Activated CD8-positive, alpha-beta memory T cell treated with anti-CD3 and anti-CD28 coated beads for 48 hours (primary cell): Measurements from ENCODE around the gene TCP1.
"Not testable (repeated sequence)": the region's sequence is repeated elsewhere in the genome, so short reads cannot be mapped to it uniquely, and the experiment has no call there.

Experiments
- DNase-seq, 3 experiments: peaks; one replicate each; pipeline ENCODE4 v3.0.0-alpha.2; 2020; ENCODE audit warnings: low read depth in 2 of 3, low spot score in 2 of 3

The TCP1 gene

GRCh38 chr6:159817951-159818739 lies 28.7 kb upstream of the TCP1 start:
- no peak for DNase-seq

GRCh38 chr6:159816775-159817174 lies 27.4 kb upstream of the TCP1 start:
- DNase-seq: not testable (repeated sequence)

- no peak for DNase-seq
Observed at GRCh38 chr6:159815410-159815809, 26.0 kb upstream of the TCP1 start.

- DNase-seq: no peak
Observed at GRCh38 chr6:159813781-159814180, 24.4 kb upstream of the TCP1 start.

- DNase-seq: no peak
Observed at GRCh38 chr6:159809149-159809548, 19.7 kb upstream of the TCP1 start.

GRCh38 chr6:159808647-159809046 lies 19.2 kb upstream of the TCP1 start:
- DNase-seq: no peak

GRCh38 chr6:159807150-159807858 lies 17.9 kb upstream of the TCP1 start:
- no peak for DNase-seq

GRCh38 chr6:159806021-159806458 lies 16.6 kb upstream of the TCP1 start:
- no peak for DNase-seq

GRCh38 chr6:159805440-159806020 lies 16.1 kb upstream of the TCP1 start:
- DNase-seq: no peak

- no peak for DNase-seq
Observed at GRCh38 chr6:159804504-159804903, 15.1 kb upstream of the TCP1 start.

GRCh38 chr6:159801935-159802334 lies 12.5 kb upstream of the TCP1 start:
- DNase-seq: no peak

- no peak for DNase-seq
Observed at GRCh38 chr6:159800141-159800865, 10.9 kb upstream of the TCP1 start, which contains the start of gene PNLDC1. TSS of gene PNLDC1 (plus strand) at chr6:159800276. CDS start at chr6:159800308, 32 bp downstream.

GRCh38 chr6:159797554-159797953 lies 8.2 kb upstream of the TCP1 start:
- no peak for DNase-seq

GRCh38 chr6:159794976-159795375 lies 5.6 kb upstream of the TCP1 start:
- not testable (repeated sequence) for DNase-seq

- DNase-seq: peak in 1 of 3 experiments; percentile 7
Observed at GRCh38 chr6:159790956-159791598, 1.7 kb upstream of the TCP1 start.

GRCh38 chr6:159790149-159790955 lies 950 bp upstream of the TCP1 start, which contains the start of gene MRPL18:
TSS of gene MRPL18 (plus strand) at chr6:159790467. CDS start at chr6:159790588, 121 bp downstream.
- peak; percentile 37 to 71 (median 69) for DNase-seq

GRCh38 chr6:159788753-159789376 lies 537 bp downstream of the TCP1 start:
- peak in 1 of 3 experiments; percentile 2 for DNase-seq

- no peak for DNase-seq
Observed at GRCh38 chr6:159788276-159788675, 1.1 kb downstream of the TCP1 start.

GRCh38 chr6:159778542-159779103 lies 10.8 kb downstream of the TCP1 start:
- DNase-seq: no peak
